Ovary (tissue), 3 donors: ENCODE data around the gene SLC4A7.

Experiments
- CTCF ChIP-seq, 3 donors: fragments of 450-650 bp in 2 of 3; fragments of 200-600 bp in 1 of 3; IDR thresholded peaks; one replicate each; pipeline versions ENCODE4 v1.5.1 to v1.8.0; 2016 to 2022; ENCODE audit warnings: antibody characterized with exemption in 3 of 3, mild to moderate bottlenecking in 1 of 3
- EP300 ChIP-seq: sonication (generic); formaldehyde crosslinking; IDR thresholded peaks from one replicate; pipeline ENCODE4 v1.6.1; 2017; ENCODE audit warnings: antibody characterized with exemption
- POLR2A ChIP-seq: fragments of 450-650 bp; IDR thresholded peaks from one replicate; pipeline ENCODE4 v1.6.1; 2017; ENCODE audit warnings: antibody characterized with exemption, mild to moderate bottlenecking, moderate library complexity
- donor health status: DM: no; HTN: no; CAD: no.

GRCh38 chr3:27511724-27512422 is 27.7 kb upstream of the SLC4A7 start:
- no peak for TF ChIP-seq CTCF (IDR thresholded peaks at IDR 0.05)
- no peak for TF ChIP-seq POLR2A
- no peak for TF ChIP-seq EP300
